GM23248 (cell line): ENCODE results near the gene ACTN4.

ENCODE experiments used
- EZH2 ChIP-seq: fragments of 200-600 bp; sonication (generic); IDR thresholded peaks from 2 replicates; pipeline ENCODE4 v1.6.1; 2018; ENCODE audit warnings: antibody characterized with exemption, mild to moderate bottlenecking; ENCODE audit not compliant: insufficient read depth, poor library complexity, severe bottlenecking
- EZH2phosphoT487 ChIP-seq: fragments of 200-600 bp; sonication (generic); IDR thresholded peaks from 2 replicates; pipeline ENCODE4 v1.6.1; 2018; ENCODE audit warnings: antibody characterized with exemption, moderate library complexity, mild to moderate bottlenecking, low read depth; ENCODE audit not compliant: insufficient read depth

DNA sequence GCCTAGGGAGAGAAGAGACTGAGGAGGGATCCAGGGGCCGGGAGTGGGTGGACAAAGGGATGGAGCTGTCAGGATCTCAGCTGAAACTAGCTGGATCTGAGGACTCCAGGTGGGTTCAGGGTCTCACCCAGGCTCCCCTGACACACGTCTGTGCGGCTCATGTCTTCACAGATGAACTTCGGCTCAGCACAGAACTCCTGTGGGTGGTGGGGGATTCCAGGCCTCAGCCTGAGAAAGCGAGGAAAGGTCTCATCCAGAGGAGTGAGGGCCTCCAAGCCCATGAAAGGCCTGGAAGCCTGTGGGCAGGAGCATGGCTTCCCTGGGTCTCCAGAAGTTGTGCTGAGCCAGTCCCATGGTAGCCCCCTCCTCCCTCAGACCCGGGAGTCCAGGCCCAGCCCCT is 95.5 kb downstream of the ACTN4 start:
- TF ChIP-seq EZH2 (no peak), EZH2phosphoT487 (no peak)
